NCI-H2029 treated with DMSO at 0.1 percent for 48 hours (cell line): Measurements from ENCODE around the gene MRPL14.
A peak's percentile ranks its signal among the peaks of the same experiment; 100 is the strongest.
"Not testable (repeated sequence)": the region's sequence is repeated elsewhere in the genome, so short reads cannot be mapped to it uniquely, and the experiment has no call there.

ENCODE experiments used
- DNase-seq: peaks from one replicate; lab custom pipeline; 2025; lab: John Stamatoyannopoulos, UW

The MRPL14 gene

DNA sequence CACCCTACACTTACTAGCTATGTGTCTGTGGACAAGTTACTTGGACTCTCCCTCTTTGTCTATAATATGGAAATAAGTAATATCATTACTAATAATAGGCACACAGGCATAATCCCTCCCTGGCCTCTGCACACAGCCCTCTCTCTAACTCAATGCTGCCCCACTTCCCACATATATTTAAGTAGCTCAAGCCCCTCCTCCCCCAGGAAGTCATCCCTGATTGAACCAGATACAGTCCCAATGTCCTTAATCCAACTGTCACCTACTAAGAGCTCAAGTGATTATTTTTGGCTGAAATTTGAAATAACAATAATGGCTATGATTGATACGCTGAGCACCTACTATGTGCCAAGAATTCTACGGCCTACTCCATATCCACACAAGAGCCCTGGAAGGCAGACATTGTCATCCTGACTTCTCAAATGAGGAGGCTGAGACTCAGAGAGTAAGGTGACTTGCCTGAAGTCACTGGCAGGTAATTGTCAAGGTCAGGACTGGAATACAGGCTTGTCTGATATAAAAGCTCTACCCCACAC is 29.4 kb downstream of the MRPL14 start:
- DNase-seq, result no peak

DNA sequence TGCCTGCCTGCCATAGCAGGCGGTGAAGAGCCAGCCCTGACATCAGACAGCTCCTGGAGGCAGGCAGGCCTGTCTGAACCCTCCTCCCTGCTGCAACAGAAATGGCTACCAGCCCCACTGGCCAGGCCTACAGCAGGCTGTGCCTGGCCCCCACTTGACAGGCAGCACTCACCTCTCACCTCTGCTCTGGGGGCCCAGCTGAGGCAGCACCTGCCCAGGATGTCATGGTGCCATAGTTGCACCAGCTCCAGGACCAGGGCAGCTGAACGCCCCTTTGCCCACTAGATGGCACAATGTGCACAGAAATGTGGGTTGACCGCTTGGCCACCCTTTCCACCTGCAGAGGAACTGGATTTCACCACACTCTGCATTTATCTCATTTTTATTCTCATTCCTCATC is 30.6 kb downstream of the MRPL14 start:
- peak; percentile 35 for DNase-seq

DNA sequence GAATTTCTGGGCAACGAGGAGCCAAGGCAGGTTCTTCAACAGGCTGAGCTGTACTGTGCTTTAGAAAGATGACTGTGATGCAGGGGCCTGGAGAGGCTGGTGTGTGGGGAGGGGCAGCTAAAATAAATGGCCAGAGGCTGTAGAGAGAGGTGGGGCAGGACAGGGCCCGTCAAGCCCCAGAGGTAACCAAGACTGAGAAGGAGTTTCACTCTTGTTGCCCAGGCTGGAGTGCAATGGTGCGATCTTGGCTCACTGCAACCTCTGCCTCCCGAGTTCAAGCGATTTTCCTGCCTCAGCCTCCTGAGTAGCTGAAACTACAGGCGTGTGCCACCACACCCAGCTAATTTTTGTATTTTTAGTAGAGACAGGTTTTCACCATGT is 32.0 kb downstream of the MRPL14 start:
- not testable (repeated sequence) for DNase-seq

DNA sequence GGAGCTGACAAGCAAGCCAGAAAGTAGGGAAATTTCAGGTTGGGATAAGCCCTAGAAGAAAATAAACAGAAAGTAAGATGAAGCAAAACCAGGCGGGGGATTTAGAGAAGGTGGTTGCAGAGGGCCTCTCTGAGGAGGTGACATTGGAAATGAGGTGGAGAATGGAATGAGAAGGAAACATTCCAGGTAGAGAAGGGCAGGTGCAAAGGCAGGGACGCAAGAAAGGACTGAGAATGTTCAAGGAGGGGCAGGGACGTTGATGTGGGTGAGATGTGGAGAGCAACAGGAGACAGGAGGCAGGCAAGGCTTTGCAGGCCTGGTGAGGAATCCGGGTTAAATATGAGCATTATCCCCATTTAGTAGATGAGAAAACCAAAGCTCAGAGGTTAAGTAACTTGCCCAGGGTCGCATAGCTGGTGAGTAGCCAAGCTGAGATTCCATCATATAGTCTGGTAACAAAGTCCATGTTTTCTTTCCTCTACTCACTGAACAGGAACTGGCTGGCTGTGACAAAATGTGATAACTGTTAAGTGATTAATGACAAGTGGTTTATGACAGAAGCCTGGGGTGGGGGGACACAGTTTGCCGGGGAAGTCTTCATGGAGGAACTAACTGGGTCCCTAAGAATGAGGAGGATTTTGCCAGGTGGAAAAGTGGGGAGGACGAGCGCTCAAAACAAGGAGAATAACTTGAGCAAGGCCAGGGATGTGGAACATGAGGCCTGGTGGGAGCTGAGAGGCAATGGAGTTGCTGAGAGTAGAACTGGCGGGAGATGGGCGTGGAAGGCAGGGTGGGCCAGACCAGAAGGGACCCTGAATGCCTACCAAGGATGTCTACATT is 32.6 kb downstream of the MRPL14 start:
- no peak for DNase-seq

DNA sequence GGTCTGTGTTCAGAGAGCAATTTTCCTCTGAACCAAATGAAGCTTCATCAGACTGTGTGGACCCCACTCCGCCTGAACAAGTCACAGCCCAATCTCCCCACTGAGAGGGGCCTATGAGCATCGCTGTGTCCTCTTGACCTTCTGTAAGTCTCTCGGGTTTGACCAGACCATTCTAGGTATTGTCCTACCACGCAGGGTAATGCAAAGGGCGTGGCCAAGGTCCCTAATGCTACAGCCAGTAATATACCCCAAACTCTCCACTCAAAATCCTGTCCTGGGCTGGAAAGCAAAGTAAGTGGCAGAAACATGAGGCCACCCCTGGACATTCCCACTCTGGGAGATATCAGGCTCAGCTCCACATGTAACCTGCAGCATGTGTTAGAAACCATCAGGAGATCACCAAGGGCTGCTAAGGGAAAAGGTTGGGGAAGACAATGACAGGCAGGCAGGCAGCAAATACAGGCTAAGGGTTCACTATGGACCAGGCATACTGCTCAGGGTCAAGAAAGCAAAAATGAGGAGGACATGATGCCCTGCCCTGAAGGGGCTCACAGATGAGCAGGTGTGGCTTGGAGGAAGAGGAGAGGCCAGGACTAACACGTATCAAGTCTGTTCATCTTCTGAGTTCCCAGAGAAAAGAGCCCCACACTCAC is 33.4 kb downstream of the MRPL14 start:
- DNase-seq, result no peak

DNA sequence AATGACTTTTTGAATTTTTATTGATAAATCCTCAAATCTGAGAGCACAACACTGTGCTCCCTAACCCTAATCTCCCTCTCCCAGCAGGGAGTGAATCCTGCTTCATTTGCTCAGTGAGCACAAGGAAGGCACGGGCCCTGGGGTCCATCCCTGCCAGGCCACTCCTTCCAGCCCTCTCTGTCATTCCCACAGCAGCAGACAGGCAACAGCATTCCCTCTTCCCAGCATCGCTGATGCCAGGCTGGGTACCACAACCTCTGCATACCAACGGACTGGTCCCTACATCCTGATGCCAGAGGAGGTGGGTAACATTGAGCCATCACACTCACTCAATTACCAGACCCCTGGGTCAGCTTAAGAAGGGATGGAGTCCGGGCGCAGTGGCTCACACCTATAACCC is 34.2 kb downstream of the MRPL14 start:
- DNase-seq, result no peak

DNA sequence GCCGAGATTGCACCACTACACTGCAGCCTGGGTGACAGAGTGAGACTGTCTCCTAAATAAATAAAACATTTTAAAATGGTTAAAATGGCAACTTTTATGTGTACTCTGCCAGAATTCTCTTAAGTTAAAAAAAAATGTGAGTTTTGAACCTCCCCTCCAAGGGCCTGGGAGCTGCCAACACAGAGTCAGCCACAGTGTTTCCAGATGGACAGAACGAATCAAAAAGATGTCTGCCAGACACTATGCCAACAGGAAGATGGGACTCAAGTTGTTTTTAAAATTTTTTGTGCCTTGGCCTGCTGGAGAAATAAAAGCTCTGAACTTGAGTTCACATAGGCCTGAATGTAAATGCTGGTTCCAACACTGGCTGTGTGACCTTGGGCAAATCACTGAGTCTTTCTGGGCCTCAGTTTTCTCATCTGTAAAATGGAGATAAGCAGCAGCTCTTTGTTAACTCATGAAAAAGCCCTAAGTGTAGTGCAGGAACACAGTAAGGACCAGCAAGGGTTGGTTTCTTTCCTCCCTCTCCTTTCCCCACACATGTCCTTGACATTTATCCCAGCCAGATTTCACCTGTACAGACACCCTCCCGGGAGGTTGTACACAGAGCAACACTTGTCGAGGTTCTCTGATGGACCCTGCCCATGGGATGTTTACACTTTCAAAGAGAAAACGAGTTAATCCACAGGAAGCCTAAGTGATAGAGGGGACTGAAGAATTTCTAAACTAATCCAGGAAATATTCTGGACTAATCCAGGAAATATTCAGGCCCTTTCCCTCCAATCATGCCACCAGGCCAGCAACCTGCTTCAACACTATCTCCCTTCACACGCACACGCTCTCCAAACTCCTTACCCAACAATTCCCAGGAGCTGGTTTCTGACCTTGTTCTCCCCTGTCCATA is 35.0 kb downstream of the MRPL14 start:
- DNase-seq, result no peak

DNA sequence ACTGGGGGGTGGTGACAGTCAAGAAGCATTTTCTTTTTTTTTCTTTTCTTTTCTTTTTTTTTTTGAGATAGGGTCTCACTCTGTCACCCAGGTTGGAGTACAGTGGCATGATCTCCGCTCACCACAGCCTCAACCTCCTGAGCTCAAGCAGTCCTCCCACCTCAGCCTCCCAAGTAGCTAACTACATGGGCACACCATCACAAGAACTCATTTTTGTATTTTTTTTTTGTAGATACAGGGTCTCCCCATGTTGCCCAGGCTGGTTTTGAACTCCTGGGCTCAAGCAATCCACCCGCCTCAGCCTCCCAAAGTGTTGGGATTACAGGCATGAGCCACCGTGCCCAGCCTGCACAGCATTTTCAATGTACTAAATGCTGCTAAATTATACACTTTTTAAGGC is 35.9 kb downstream of the MRPL14 start:
- DNase-seq, result not testable (repeated sequence)

DNA sequence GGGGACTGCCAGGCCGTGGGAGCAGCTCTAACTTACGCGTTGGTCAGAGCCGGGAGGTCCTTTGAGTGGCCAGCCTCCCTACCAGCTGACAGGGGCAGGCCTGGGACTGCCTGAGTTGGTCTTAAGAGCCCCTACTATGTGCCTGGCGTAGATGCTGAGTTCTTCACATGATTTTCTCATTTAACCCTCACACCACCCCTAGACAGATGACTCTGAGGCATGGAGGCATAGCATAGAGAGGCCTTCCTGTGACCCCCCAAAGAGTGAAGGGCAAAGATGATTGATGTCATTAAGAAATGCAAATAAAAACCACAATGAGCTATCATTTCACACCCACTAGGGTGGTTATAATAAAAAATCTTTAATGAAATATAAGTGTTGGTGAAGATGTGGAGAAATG is 36.8 kb downstream of the MRPL14 start:
- no peak for DNase-seq

DNA sequence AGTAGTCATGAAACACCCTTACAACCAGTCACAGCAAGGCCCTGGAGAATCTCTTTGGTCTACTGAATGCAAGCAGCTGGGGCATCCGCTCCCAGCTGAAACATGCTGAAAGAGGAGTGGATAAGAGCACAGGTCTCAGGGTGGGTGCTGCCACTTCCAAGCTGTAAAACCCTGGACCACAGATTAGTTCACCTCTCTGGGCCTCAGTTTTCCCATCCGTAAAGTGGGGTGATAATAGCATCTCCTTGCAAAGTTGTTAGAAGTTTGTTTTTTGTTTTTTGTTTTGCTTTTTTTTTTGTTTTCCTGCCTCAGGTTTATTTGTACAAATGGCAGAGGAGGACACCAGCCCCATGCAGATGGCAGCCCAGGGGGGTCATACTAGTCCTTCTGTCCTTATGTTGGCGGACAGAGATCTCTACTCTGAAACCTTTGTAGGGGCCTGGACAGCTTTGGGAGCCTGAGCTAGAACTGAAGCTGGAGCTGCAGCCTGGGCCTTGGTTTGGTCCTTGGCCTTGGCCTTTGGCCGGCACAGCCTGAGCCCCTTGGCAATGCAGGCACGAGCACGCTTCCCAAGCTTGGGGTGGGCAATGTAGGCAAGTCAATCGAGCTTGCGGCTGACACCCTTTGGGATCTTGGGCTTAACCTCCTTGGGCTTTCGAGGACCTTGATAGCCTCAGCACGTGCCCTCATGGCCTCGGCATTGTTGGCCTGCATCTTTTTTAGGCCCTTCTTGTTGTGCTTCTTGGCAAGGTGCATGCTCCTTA is 38.2 kb downstream of the MRPL14 start:
- no peak for DNase-seq

DNA sequence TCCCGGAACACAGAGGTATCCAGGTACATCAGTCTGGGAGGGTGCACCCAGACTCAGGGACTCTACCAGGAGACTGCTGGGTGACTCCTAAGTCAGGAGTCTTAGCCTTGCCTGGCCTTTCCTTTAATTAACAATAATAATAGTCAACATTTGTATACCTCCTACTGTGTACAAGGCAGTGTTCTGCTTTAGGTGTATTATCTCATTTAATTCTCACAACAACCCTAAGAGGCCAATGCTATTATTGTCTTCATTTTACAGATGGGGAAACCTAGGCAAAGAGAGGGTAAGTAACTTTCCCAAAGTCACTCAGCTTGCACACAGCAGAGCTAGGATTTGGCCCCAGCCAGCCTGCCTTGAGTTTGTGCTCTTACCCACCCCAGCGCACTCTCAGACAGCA is 39.6 kb downstream of the MRPL14 start:
- no peak for DNase-seq

DNA sequence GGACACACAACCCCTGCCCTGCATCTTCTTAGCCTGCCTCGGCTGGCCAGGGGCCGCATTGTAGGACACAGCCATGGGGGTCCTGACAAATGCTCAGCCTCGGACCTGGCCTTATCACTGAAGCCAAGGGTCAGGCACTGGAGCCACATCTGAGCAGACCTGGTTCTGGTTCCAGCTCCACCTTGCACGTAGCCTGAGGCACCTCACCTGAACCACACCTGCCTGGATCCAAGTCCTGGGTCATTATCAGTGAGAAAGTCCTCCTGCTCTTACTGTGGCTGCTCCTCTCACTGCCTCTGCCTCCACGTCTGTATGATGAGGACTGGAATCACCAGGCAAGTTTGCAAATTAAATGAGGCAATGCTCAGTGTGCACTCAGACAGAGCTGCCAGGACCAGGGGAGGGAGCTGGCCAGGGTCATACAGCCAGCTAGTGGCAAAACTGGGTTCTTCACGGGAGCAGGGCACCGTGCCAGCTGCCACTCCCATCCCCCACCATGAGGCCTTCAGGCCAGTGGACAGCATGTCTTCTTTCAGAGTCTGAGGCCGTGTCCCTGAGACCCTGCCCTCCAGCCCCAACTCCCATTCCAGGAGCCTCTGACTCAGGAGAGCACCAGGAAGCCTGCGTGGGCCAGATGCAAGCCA is 40.2 kb downstream of the MRPL14 start:
- DNase-seq, result no peak

DNA sequence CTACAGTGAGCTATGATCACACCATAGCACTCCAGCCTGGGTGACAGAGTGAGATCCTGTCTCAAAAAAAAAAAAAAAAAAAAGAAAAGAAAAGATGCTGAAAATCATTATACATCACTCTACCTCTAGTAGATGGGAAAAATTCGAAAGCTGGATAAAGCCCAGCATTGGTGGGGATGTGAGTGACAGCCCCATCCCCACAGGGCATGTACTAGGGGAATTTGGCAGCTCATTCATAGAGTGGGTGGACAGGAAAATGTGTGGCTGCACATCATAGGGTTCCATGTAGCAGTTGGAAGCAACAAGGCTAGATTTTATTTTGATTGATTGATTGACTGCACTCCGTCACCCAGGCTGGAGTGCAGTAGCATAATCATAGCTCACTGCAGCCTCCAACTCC is 42.0 kb downstream of the MRPL14 start:
- no peak for DNase-seq

DNA sequence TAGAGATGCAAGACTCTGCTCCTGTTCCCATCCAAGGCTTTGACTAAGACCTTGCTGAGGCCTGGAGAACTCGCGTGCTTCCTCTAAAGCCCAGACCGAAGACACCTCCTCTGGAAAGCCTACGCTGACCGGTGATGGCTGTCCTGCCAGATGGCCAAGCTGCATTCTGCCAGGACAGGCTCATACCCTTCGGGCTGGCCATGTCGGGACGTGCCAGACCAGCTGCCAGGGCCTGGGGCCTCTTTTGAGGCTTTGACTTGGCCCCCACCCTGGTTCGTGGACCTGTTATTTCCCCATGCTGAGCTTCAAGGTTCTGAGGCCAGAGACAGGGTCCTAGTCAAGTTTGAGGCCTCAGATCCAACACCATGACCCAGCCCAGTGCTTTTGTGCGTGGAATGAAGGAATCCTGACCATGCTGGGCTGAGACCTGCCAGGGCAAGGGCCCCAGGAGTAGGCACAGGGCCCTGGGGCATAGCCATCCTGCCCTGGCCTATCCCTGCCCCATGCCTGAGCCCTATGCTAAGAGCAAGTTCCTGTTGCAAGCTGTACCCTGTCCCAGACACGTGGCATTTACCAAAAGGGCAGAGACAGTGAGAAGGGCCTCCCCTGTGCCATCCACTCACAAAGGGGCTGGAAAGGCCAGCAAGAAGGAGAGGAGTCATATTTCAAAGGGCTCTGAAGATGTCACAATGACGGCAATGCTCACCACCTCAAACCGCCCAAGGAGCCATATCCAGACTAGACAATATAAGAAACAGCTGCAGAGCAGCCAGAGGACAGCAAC is 42.8 kb downstream of the MRPL14 start:
- no peak for DNase-seq

DNA sequence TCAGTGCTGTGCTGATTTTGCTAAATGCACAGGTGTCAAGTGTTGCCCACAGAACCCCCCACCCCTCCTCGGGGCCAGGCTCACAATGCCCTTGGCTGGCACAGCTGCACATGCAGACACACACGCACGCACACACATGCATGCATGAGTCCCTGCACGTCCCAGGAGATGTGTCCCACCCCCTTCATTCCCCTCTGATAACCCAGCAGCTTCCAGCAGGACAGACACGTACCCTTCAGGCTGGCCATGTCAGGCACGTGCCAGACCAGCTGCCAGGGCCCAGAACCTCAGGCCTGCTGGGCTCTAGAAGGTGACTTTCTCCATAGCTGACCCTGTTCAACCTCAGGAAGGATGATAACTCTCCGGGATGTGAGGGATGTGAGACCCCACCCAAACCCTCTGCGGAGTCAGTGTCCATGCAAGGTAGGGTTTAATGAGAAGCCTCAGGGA is 44.4 kb downstream of the MRPL14 start:
- no peak for DNase-seq

DNA sequence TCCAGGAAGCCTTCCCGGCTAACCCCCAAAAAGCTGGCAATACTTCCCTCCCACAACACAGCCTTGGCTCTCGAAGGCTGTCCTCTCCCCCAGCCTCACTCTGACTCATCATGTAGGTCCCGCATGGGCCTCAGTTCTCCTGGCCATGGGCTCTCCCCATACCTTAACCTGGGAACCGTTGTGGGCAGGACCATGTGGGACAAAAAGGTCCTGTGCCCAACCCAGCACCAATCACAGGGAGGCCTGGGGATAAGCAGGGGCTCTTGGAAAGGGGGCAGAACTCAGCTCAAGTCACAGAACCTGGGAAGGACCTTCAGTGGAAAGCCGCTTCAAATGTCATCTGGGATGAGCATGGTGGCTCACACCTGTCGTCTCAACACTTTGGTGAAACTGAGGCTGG is 45.5 kb downstream of the MRPL14 start:
- no peak for DNase-seq

DNA sequence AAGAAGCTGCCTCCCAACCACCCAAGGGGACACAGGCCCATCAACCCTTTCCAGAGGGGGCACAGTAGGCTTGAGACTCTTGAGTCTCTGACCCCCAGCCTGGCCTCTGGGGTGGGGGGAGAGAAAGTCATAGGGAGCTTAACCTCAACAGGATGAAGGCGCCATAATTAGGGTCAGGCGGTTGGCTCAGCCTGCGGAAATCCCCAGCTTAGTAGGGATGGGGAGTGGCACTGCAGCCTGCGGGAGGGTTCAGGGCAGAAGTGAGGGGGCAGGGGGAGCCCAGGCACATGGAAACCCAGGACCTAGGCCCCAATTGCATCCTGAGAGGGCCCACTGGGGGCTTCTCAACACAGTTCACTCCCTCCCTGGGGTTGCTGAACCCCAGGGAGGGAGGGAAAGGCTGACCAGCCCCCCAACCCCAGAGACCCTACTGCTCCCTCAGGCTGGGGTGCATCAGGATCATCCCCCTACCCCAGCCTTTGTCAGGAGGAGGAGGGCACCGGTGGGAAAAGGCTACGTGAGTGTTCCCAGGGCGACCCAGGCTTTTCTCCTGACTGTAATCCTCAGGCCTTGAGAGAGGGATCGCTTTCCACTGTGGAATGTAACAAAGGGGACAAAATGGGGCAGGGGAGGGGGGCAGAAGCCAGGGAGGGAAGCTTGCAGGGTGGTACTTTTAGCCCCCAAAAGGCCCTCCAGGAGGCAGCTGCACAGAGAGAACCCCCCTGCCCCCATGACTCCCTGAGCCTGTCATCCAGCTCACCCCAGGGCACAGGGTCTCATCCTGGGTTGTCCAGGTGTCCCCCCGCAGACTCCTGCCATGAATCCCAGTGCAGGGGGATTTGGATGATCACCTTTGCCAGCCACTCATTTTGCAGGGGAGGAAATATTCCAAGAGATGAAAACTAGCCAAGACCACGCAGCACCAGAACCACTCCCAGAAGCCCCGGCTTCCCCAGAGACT is 46.4 kb downstream of the MRPL14 start:
- no peak for DNase-seq

DNA sequence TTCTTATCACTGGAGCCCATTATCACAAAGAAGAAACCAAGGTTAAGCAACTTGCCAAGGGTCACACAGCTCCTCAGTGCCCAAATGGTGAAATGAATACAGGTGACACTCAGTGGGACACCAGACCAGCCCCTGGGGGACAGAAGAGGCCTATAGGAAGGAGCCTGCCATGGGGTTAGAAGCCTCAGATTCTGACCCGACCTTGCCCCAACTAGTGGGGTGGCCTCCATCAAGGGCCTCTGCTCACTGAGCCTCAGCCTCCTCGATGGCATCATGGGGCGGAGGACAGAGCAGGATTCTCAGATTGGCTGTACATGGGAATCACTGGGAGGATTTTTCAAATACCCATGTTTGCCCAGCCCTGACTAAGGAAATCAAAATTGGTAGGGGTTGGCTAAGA is 47.6 kb downstream of the MRPL14 start:
- no peak for DNase-seq
